ENCODE measurements around the gene CAAP1.
A peak's percentile ranks its signal among the peaks of the same experiment; 100 is the strongest.

The CAAP1 gene

GRCh38 chr9:26892251-26893029, at the start of gene CAAP1:
TSS of gene CAAP1 (minus strand) at chr9:26892802. CDS start at chr9:26892715, 87 bp downstream.
- peaks cover 4% of the 10 kb centered on the region for H3K27me3 Mint-ChIP-seq (ENCODE audit: low read depth, poor library complexity)
- H3K4me3 Mint-ChIP-seq = peak within 1 kb of the TSS; percentile 97
- H3K4me1 Mint-ChIP-seq = peaks cover 24% of the 10 kb centered on the region
- H3K27ac Mint-ChIP-seq = peak within 1 kb of the TSS; percentile 100
- DNase-seq = peak; percentile 88
- TF ChIP-seq CTCF (IDR thresholded peaks at IDR 0.05) = peak; percentile 30
- H3K36me3 Mint-ChIP-seq (ENCODE audit: low read depth) = peaks cover 21% of the 10 kb centered on the region
- H3K9me3 Mint-ChIP-seq = peaks cover 13% of the 10 kb centered on the region

GRCh38 chr9:26940779-26941178, 48.2 kb upstream of the CAAP1 start:
- peaks cover 15% of the 10 kb centered on the region for H3K4me1 Mint-ChIP-seq

GRCh38 chr9:26939955-26940711, 47.5 kb upstream of the CAAP1 start:
- H3K27me3 Mint-ChIP-seq (ENCODE audit: low read depth, poor library complexity) = no peaks in the 10 kb centered on the region
- H3K4me1 Mint-ChIP-seq = peaks cover 10% of the 10 kb centered on the region
- no peak overlapping the region for H3K27ac Mint-ChIP-seq
- peaks cover 45% of the 10 kb centered on the region for H3K9me3 Mint-ChIP-seq
- H3K36me3 Mint-ChIP-seq (ENCODE audit: low read depth) = peaks cover 90% of the 10 kb centered on the region
- DNase-seq = no peak
- no peak for TF ChIP-seq CTCF (IDR thresholded peaks at IDR 0.05)
- no peak overlapping the region for H3K4me3 Mint-ChIP-seq

More at GRCh38 chr9:26940779-26941178, 48.2 kb upstream of the CAAP1 start:
- Mint-ChIP-seq H3K9me3 (peaks cover 45% of the 10 kb centered on the region), H3K27me3 (ENCODE audit: low read depth, poor library complexity) (no peaks in the 10 kb centered on the region), H3K27ac (no peak overlapping the region), H3K4me3 (no peak overlapping the region), H3K36me3 (ENCODE audit: low read depth) (peaks cover 88% of the 10 kb centered on the region)
- DNase-seq = no peak
- no peak for TF ChIP-seq CTCF (IDR thresholded peaks at IDR 0.05)

- Mint-ChIP-seq H3K27me3 (ENCODE audit: low read depth, poor library complexity) (no peaks in the 10 kb centered on the region), H3K4me1 (peaks cover 4% of the 10 kb centered on the region), H3K27ac (no peak overlapping the region), H3K9me3 (peaks cover 45% of the 10 kb centered on the region), H3K36me3 (ENCODE audit: low read depth) (peaks cover 83% of the 10 kb centered on the region), H3K4me3 (no peak overlapping the region)
- DNase-seq = no peak
- TF ChIP-seq CTCF (IDR thresholded peaks at IDR 0.05) = no peak
Measured at GRCh38 chr9:26937816-26938371, 45.3 kb upstream of the CAAP1 start.

- H3K27ac Mint-ChIP-seq = peak overlapping the region; percentile 57
- DNase-seq = no peak
Measured at GRCh38 chr9:26935847-26936246, 43.2 kb upstream of the CAAP1 start.

More at GRCh38 chr9:26935847-26936246, 43.2 kb upstream of the CAAP1 start:
- peaks cover 86% of the 10 kb centered on the region for H3K36me3 Mint-ChIP-seq (ENCODE audit: low read depth)
- no peak overlapping the region for H3K4me3 Mint-ChIP-seq
- H3K27me3 Mint-ChIP-seq (ENCODE audit: low read depth, poor library complexity) = no peaks in the 10 kb centered on the region
- no peak for TF ChIP-seq CTCF (IDR thresholded peaks at IDR 0.05)
- H3K9me3 Mint-ChIP-seq = peaks cover 45% of the 10 kb centered on the region
- peaks cover 4% of the 10 kb centered on the region for H3K4me1 Mint-ChIP-seq

All from nephron progenitor cell (in vitro differentiated cells).